Spleen (tissue), 13 donors: Measurements from ENCODE around the gene UQCRC2. TPM values are rescaled to one million over a fixed set of nuclear protein-coding genes. Genes with fewer than 3 reads are reported as not detected.
"Not testable (repeated sequence)": the region's sequence is repeated elsewhere in the genome, so short reads cannot be mapped to it uniquely, and the experiment has no call there.

Source experiments
- DNase-seq: peaks from one replicate; pipeline ENCODE4 v3.0.0-alpha.2; 2020
- H3K27ac ChIP-seq, 8 donors: fragments of 200-600 bp; sonication (generic) in 7 of 8; 1 replicate in 4 of 8; 2 replicates in 4 of 8; pipeline versions ENCODE4 v1.5.0 to v1.8.0; 2016 to 2021; ENCODE audit warnings: inconsistent platforms in 4 of 8, mild to moderate bottlenecking in 4 of 8, moderate library complexity in 1 of 8
- H3K27me3 ChIP-seq, 7 donors: fragments of 200-600 bp; sonication (generic) in 6 of 7; replicated peaks in 1 of 7; 1 replicate in 4 of 7; 2 replicates in 3 of 7; pipeline versions ENCODE4 v1.5.0 to v1.8.0; 2016 to 2021; ENCODE audit warnings: inconsistent platforms in 3 of 7, mild to moderate bottlenecking in 1 of 7
- H3K36me3 ChIP-seq, 6 donors: fragments of 200-600 bp; sonication (generic) in 5 of 6; 1 replicate in 4 of 6; 2 replicates in 2 of 6; pipeline versions ENCODE4 v1.5.0 to v1.8.0; 2016 to 2021; ENCODE audit warnings: inconsistent platforms in 2 of 6
- H3K4me1 ChIP-seq, 6 donors: fragments of 200-600 bp; sonication (generic) in 5 of 6; 1 replicate in 3 of 6; 2 replicates in 3 of 6; pipeline versions ENCODE4 v1.5.0 to v1.8.0; 2016 to 2021; ENCODE audit warnings: inconsistent platforms in 3 of 6
- H3K4me3 ChIP-seq, 8 donors: fragments of 200-600 bp; sonication (generic) in 7 of 8; 1 replicate in 4 of 8; 2 replicates in 4 of 8; pipeline versions ENCODE4 v1.5.0 to v1.8.0; 2016 to 2021; ENCODE audit warnings: inconsistent platforms in 4 of 8, mild to moderate bottlenecking in 4 of 8, moderate library complexity in 2 of 8
- H3K9me3 ChIP-seq, 8 donors: fragments of 200-600 bp; sonication (generic) in 7 of 8; 1 replicate in 4 of 8; 2 replicates in 4 of 8; pipeline versions ENCODE4 v1.5.0 to v1.8.0; 2016 to 2021; ENCODE audit warnings: inconsistent platforms in 4 of 8
- POLR2A ChIP-seq, 3 donors: fragments of 450-650 bp; IDR thresholded peaks; one replicate each; pipeline ENCODE4 v1.5.1; 2017; ENCODE audit warnings: antibody characterized with exemption in 3 of 3, mild to moderate bottlenecking in 1 of 3
- POLR2AphosphoS5 ChIP-seq, 3 donors: sonication (generic); formaldehyde crosslinking; IDR thresholded peaks; one replicate each; pipeline ENCODE4 v1.5.1; 2017; ENCODE audit warnings: antibody characterized with exemption in 3 of 3
- WGBS, 5 donors: extraction: QIAGEN DNeasy Blood & Tissue Kit in 3 of 5; methylation state at CpG; one replicate each; pipeline versions ENCODE4 v1.1.5 to v1.1.7; 2013 to 2018; 5-methylcytosine and 5-hydroxymethylcytosine counted together
- intact Hi-C: fragments of 100-400 bp; cut with DNase I; formaldehyde crosslinking; loops from one replicate; pipeline ENCODE4 v1.15.0; 2023; ENCODE audit warnings: low total_unique reads
- long read RNA-seq, 2 donors: transcript quantifications; one replicate each; lab custom pipeline, GENCODE V29; 2026
- polyA plus RNA-seq, 3 donors: library from polyadenylated mRNA; stranded (reverse); fragments of 200-250 nt; gene quantifications; one replicate each; pipeline ENCODE4 v1.2.1, GENCODE V29; 2013
- total RNA-seq, 7 donors: library from RNA; depleted of rRNA in 3 of 7; stranded (reverse); fragments of >200 nt in 3 of 7; fragmentation: NEBNext Ultra II Directional in 4 of 7; extraction: Animal tissue kit (Norgen Biotek cat#: 25700) in 4 of 7; gene quantifications; one replicate each; pipeline versions ENCODE4 v1.1.0 to v1.2.1, GENCODE V29; 2016 to 2021
- TF ChIP-seq, protein P1 (sequence below), 11 experiments: fragments of 200-600 bp in 7 of 11; fragments of 450-650 bp in 4 of 11; sonication (generic) in 4 of 11; IDR thresholded peaks in 8 of 11; conservative IDR thresholded peaks in 3 of 11; 1 replicate in 7 of 11; 2 replicates in 4 of 11; pipeline versions ENCODE4 v1.4.0 to v1.8.0; 2016 to 2021; ENCODE audit warnings: antibody characterized with exemption in 11 of 11, inconsistent platforms in 4 of 11, mild to moderate bottlenecking in 1 of 11
- donor health status: healthy with polysubstance abuse.
- donor health status: DM: no; HTN: no; CAD: no; lungs with moderate emphysema.
- donor health status: DM: no; HTN: no; CAD: no.
- donor health status: Bipolar disorder and iron deficiency.
- donor health status: healthy.
- donor health status: DM: no; HTN: no; CAD: no.
- donor health status: DM: yes; HTN: yes; CAD: no.

UQCRC2 gene
- 100 to 1,000 TPM; 113 to 172 (median 164) TPM for total RNA-seq
- 100 to 1,000 TPM in 1 of 3 donors, 10 to 100 TPM in 2; 75.1 to 107 (median 79.8) TPM for polyA plus RNA-seq
- long read RNA-seq, donor 1, transcript UQCRC2-203 (2 exons, 699 nt) = minor isoform, 6 of 59 reads
- long read RNA-seq, donor 1, transcript UQCRC2-201 (14 exons, 2,615 nt) = major isoform, 42 of 59 reads
- long read RNA-seq, donor 1, partial matches to known transcripts = 11 of 59 reads
- long read RNA-seq, donor 1, other reads (novel, unspliced or antisense) = 0 of 59 reads
- long read RNA-seq, donor 2, transcript UQCRC2-203 (2 exons, 699 nt) = minor isoform, 9 of 60 reads
- long read RNA-seq, donor 2, transcript UQCRC2-201 (14 exons, 2,615 nt) = major isoform, 45 of 60 reads
- long read RNA-seq, donor 2, partial matches to known transcripts = 6 of 60 reads
- long read RNA-seq, donor 2, other reads (novel, unspliced or antisense) = 0 of 60 reads

DNA sequence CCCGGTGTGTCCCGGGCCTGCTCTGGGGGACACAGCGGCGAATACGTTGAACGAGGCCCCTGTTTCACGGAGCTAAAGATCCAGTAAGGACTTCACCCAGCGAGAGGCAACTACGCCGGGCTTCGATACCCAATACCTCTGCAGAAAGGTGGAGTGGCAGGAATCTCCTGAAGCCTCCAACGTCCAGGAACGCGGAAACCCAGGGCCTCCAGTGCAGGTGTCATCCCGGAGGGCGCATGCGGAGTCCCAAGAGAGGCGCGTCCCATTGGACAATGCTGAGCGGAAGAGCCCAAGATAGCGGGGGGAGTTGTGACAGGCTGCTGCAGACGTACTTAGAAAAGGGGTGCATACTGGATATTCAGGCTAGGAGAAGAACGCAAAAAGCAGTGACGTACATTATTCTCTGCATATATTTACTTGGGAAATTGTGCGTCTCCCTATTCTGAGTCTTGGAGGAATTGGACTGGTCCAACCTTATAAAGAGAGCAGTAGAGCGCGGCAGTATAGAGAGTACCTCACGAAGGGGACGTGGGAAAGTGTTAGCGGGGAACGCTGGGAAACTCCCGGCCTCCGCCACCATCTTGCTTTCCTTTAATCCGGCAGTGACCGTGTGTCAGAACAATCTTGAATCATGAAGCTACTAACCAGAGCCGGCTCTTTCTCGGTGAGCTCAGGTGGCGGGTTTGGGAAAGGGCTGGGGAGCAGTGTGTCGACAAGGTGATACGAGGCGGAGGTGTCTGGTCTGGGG, at the start of gene UQCRC2:
UQCRC2 (plus strand) TSS at position 569 of the 748 bp plus-strand sequence; CDS start at position 632, 63 bp downstream.
- H3K4me1 ChIP-seq = peaks cover 45 to 88% (median 71%) of the 10 kb centered on the region in 6 donors
- H3K36me3 ChIP-seq = peaks cover 0 to 25% (median 11%) of the 10 kb centered on the region in 6 donors
- peak within 1 kb of the TSS; percentile 92 to 98 (median 96) for H3K27ac ChIP-seq
- no peaks in the 10 kb centered on the region for H3K27me3 ChIP-seq
- H3K4me3 ChIP-seq = peak within 1 kb of the TSS; percentile 87 to 100 (median 98)
- H3K9me3 ChIP-seq = no peaks in the 10 kb centered on the region
- peak; percentile 95 for DNase-seq
- 0% methylated on average over 34 to 41 of the region's 41 CpGs for WGBS, 5 donors
- intact Hi-C loops = no loop called here
- peak; percentile 84 to 96 (median 91) for TF ChIP-seq POLR2AphosphoS5 (IDR thresholded peaks at IDR 0.05)
- peak; percentile 9 to 96 (median 37) for TF ChIP-seq POLR2A (IDR thresholded peaks at IDR 0.05)
- TF ChIP-seq, protein P1, sequence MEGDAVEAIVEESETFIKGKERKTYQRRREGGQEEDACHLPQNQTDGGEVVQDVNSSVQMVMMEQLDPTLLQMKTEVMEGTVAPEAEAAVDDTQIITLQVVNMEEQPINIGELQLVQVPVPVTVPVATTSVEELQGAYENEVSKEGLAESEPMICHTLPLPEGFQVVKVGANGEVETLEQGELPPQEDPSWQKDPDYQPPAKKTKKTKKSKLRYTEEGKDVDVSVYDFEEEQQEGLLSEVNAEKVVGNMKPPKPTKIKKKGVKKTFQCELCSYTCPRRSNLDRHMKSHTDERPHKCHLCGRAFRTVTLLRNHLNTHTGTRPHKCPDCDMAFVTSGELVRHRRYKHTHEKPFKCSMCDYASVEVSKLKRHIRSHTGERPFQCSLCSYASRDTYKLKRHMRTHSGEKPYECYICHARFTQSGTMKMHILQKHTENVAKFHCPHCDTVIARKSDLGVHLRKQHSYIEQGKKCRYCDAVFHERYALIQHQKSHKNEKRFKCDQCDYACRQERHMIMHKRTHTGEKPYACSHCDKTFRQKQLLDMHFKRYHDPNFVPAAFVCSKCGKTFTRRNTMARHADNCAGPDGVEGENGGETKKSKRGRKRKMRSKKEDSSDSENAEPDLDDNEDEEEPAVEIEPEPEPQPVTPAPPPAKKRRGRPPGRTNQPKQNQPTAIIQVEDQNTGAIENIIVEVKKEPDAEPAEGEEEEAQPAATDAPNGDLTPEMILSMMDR (IDR thresholded peaks at IDR 0.05 in 8 of 11, conservative IDR thresholded peaks at IDR 0.05 in 3 of 11) = peak in 3 of 11 experiments; percentile 11 to 38 (median 20)

DNA sequence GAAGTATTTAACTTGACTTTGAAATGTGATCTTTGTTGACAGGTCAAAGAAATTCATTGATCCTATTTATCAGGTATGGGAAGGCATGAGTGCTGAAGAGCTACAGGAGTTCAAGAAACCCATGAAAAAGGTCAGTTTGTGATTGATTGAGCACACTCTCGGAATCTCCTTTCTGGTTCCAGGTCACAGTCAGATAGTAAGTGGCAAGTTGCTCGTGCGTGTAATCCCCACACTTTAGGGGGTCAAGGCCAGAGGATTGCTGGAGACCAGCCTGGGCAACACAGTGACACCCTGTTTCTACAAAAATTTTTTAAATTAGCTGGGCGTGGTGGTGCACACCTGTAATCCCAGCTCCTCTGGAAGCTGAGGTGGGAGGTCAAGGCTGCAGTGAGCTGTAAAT, 20.5 kb upstream of the UQCRC2 start:
- H3K36me3 ChIP-seq, H3K9me3 ChIP-seq, H3K27me3 ChIP-seq, H3K27ac ChIP-seq, DNase-seq, H3K4me3 ChIP-seq, H3K4me1 ChIP-seq, intact Hi-C loops: not testable (repeated sequence)
- 64 to 89% (median 71%) methylated on average over 3 of the region's 4 CpGs for WGBS, 5 donors

DNA sequence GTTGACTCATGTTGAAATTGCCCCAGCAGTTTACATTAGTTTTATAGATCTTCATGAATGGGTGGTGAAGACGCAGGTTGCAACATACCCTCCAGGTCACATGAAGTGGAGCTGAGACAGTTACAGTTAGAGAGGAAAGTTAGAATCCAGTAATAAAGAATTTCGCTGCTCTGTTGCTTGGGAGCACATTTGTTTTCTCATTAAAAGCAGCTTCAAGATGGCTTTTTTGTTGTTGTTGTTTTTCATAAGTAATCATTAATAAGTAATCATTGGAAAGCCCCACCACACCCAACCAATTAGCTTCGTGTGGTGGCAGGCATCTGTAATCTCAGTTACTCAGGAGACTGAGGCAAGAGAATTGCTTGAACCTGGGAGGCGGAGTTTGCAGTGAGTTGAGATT, 19.8 kb upstream of the UQCRC2 start:
- WGBS, 5 donors = 53 to 74% (median 66%) methylated on average over 4 of the region's 4 CpGs
- DNase-seq, H3K9me3 ChIP-seq, H3K27me3 ChIP-seq, intact Hi-C loops, H3K27ac ChIP-seq, H3K4me3 ChIP-seq, H3K4me1 ChIP-seq, H3K36me3 ChIP-seq: not testable (repeated sequence)

DNA sequence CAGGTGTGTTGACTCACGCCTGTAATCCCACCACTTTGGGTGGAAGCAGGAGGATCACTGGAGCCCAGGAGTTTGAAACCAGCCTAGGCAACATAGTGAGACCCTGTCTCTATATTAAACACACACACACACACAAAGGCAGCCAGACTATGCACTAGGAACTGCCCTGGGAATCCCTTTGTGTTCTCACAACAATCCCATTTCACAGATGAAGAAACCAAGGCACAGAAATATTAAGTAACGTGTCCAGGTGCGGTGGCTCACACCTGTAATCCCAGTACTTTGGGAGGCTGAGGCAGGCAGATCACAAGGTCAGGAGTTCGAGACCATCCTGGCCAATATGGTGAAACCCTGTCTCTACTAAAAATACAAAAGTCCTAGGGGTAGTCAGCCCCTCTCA, 19.4 kb upstream of the UQCRC2 start:
- WGBS, 5 donors = 76 to 92% (median 87%) methylated on average over 1 to 4 of the region's 4 CpGs
- H3K36me3 ChIP-seq, H3K4me3 ChIP-seq, DNase-seq, H3K9me3 ChIP-seq, H3K27ac ChIP-seq, intact Hi-C loops, H3K27me3 ChIP-seq, H3K4me1 ChIP-seq: not testable (repeated sequence)

DNA sequence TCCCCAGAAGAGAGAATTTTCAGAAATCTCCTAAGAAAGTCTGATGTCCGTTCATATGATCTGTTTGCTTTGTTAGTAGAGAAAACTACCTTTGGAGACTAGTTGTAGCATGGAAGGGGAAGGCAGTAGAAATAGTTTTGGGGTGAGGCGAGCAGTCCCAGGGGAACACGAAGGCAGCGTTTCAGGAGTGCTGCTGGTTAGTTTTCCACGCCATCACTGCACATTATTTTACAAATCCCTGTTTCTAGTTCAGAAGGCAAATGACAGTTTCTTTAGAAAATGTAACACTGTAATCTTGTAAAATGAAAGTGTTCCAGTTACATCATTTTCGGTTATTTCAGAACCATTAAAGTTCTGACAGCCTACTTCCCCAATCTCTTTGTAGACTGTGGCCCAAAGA, 16.9 kb upstream of the UQCRC2 start:
- H3K27ac ChIP-seq, DNase-seq, H3K9me3 ChIP-seq, H3K36me3 ChIP-seq, intact Hi-C loops, H3K4me1 ChIP-seq, H3K4me3 ChIP-seq, H3K27me3 ChIP-seq: not testable (repeated sequence)
- 72 to 84% (median 79%) methylated on average over 6 of the region's 6 CpGs for WGBS, 5 donors

DNA sequence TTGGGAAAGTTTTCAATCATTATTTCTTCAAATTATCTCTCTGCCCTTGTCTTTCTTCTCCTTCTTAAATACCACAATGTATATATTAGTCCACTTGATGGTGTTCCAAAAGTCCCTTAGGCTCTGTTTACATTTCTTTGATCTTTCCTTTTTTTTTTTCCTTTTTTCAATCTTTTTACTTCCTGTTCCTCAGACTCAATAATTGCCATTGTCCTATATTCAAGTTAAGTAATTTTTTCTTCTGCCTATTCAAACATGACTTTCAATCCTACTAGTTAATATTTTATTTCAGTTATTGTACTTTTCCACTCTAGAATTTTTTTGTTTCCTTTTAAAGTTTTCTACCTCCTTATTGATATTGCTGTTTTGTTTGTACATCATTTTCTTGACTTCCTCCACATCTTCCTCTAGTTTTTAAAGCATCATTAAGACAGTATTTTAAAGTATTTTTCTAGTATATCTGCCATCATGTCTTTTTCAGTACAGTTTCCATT, 15.8 kb upstream of the UQCRC2 start:
- no peak overlapping the region for H3K27ac ChIP-seq
- TF ChIP-seq POLR2AphosphoS5 (IDR thresholded peaks at IDR 0.05) (no peak), POLR2A (IDR thresholded peaks at IDR 0.05) (no peak)
- TF ChIP-seq, protein P1 (IDR thresholded peaks at IDR 0.05 in 8 of 11, conservative IDR thresholded peaks at IDR 0.05 in 3 of 11) = no peak

More for the DNA sequence above, 15.8 kb upstream of the UQCRC2 start:
- no peaks in the 10 kb centered on the region for H3K36me3 ChIP-seq
- H3K27me3 ChIP-seq = no peaks in the 10 kb centered on the region
- H3K4me1 ChIP-seq = peaks cover 0 to 8% (median 0%) of the 10 kb centered on the region in 6 donors
- no peaks in the 10 kb centered on the region for H3K9me3 ChIP-seq
- DNase-seq = no peak
- H3K4me3 ChIP-seq = no peak overlapping the region
- intact Hi-C loops = no loop called here
